SK-N-MC (cell line): ENCODE results near the gene SENP8.
"Not testable (repeated sequence)": the region's sequence is repeated elsewhere in the genome, so short reads cannot be mapped to it uniquely, and the experiment has no call there.

Experiments used
- DNase-seq: peaks from one replicate; pipeline ENCODE4 v3.0.0-alpha.2; 2011; ENCODE audit warnings: low read depth, low spot score
- H3K27ac ChIP-seq: fragments of 200-600 bp; sonication (generic); 2 replicates; pipeline ENCODE4 v1.5.1; 2016; ENCODE audit warnings: mixed run types
- H3K36me3 ChIP-seq: fragments of 200-600 bp; sonication (generic); 2 replicates; pipeline ENCODE4 v1.6.1; 2017; ENCODE audit warnings: antibody characterized with exemption, low read length, mixed read lengths; ENCODE audit not compliant: insufficient read depth
- H3K4me3 ChIP-seq: fragments of 200-600 bp; sonication (generic); 2 replicates; pipeline ENCODE4 v1.5.1; 2016
- H3K9ac ChIP-seq: fragments of 200-600 bp; sonication (generic); 2 replicates; pipeline ENCODE4 v1.8.0; 2017; ENCODE audit warnings: mixed run types, mixed read lengths; ENCODE audit not compliant: insufficient read length
- H3K9me3 ChIP-seq: fragments of 200-600 bp; sonication (generic); 2 replicates; pipeline ENCODE4 v1.6.1; 2017; ENCODE audit warnings: low read depth, mild to moderate bottlenecking, antibody characterized with exemption, low read length, moderate library complexity, mixed read lengths
- EZH2 ChIP-seq: fragments of 200-600 bp; sonication (generic); IDR thresholded peaks from one replicate; pipeline ENCODE4 v1.6.1; 2017; ENCODE audit warnings: antibody characterized with exemption
- FOXP2 ChIP-seq: optimal IDR thresholded peaks from 2 replicates; pipeline ENCODE3; 2011; ENCODE audit warnings: mild to moderate bottlenecking, moderate library complexity; ENCODE audit not compliant: insufficient read depth; ENCODE audit errors: extremely low read length, control extremely low read depth
- POLR2AphosphoS5 ChIP-seq: IDR thresholded peaks from 2 replicates; pipeline ENCODE4 v1.6.1; 2012; ENCODE audit warnings: mild to moderate bottlenecking, low read depth, low read length, borderline replicate concordance

Gene SENP8

GRCh38 chr15:72118017-72118978, at the start of gene SENP8, which contains the start of gene MYO9A:
Gene SENP8, plus strand, starts transcription at chr15:72118403. Its CDS starts 21,221 bp downstream, at chr15:72139624.
Gene MYO9A, minus strand, starts transcription at chr15:72118150. Its CDS starts 71,587 bp downstream, at chr15:72046563.
- TF ChIP-seq FOXP2, result peak; percentile 46
- peak; percentile 90 for TF ChIP-seq POLR2AphosphoS5
- no peak for TF ChIP-seq EZH2
- peak; percentile 99 for DNase-seq
- Histone ChIP-seq H3K36me3 (no peaks in the 10 kb centered on the region), H3K9me3 (no peaks in the 10 kb centered on the region), H3K9ac (peak within 1 kb of the TSS; percentile 93), H3K27ac (peak within 1 kb of the TSS; percentile 94), H3K4me3 (peak within 1 kb of the TSS; percentile 84)

DNA sequence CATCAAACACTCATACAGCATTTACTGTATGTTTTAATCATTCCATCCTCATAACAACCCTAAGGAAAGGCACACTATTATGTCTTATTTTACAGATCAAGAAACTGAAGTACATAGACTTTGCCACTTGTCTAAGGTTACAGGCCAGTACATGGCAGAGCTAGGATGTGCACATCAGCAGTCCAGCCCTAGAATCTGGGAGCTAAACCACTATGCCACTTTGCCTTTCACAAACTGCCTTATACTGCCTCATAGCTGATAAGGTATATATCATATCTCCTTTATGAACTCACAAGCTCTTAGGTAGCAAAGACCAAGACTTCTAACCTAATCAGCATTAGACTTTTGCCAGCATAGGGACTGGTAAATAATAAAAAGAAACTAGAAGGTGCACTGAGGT, 49.3 kb upstream of the SENP8 start:
- no peak for DNase-seq
- no peak for TF ChIP-seq EZH2
- no peak for TF ChIP-seq FOXP2
- TF ChIP-seq POLR2AphosphoS5, result no peak
- Histone ChIP-seq H3K9ac (no peak overlapping the region), H3K9me3 (no peaks in the 10 kb centered on the region), H3K4me3 (no peak overlapping the region), H3K27ac (no peak overlapping the region), H3K36me3 (no peaks in the 10 kb centered on the region)

- DNase-seq, result no peak
- Histone ChIP-seq H3K4me3 (no peak overlapping the region), H3K9ac (no peak overlapping the region), H3K9me3 (no peaks in the 10 kb centered on the region), H3K36me3 (no peaks in the 10 kb centered on the region), H3K27ac (no peak overlapping the region)
- TF ChIP-seq POLR2AphosphoS5 (no peak), FOXP2 (no peak), EZH2 (no peak)
Observed at GRCh38 chr15:72070817-72071447, 47.3 kb upstream of the SENP8 start.

DNA sequence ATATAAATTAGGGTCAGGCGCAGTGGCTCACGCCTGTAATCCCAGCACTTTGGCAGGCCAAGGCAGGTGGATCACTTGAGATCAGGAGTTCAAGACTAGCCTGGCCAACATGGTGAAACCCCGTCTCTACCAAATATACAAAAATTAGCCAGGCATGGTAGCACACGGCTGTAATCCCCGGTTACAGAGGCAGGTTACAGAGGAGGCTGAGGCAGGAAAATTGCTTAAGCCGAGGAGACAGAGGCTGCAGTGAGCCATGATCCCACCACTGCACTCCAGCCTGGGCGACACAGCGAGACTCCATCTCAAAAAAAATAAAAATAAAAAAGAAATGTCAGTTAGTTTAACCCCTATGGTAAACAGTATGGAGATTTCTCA, 46.8 kb upstream of the SENP8 start:
- not testable (repeated sequence) for DNase-seq, H3K36me3 ChIP-seq, H3K4me3 ChIP-seq, H3K9ac ChIP-seq, H3K9me3 ChIP-seq, H3K27ac ChIP-seq

- Histone ChIP-seq H3K27ac (no peak overlapping the region), H3K9me3 (no peaks in the 10 kb centered on the region), H3K36me3 (no peaks in the 10 kb centered on the region), H3K4me3 (no peak overlapping the region), H3K9ac (no peak overlapping the region)
- DNase-seq, result no peak
- TF ChIP-seq FOXP2 (no peak), POLR2AphosphoS5 (no peak), EZH2 (no peak)
Observed at GRCh38 chr15:72074335-72075060, 43.7 kb upstream of the SENP8 start.

DNA sequence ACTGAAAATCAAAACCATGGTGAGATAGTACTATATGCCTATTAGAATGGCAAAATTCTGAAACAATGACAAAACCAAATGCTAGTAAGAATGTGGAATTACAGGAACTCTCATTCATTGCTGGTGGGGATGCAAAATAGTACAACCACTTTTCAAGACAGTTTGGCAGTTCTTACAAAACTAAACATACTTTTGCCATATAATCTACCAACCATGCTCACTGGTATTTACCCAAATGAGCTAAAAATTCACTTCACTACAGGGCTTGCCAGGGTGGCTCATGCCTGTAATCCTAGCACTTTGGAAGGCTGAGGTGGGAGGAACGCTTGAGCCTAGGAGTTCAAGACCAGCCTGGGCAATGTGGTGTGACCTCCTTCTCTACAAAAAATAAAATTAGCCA, 40.3 kb upstream of the SENP8 start:
- Histone ChIP-seq H3K27ac (no peak overlapping the region), H3K4me3 (no peak overlapping the region)
- no peak for DNase-seq

DNA sequence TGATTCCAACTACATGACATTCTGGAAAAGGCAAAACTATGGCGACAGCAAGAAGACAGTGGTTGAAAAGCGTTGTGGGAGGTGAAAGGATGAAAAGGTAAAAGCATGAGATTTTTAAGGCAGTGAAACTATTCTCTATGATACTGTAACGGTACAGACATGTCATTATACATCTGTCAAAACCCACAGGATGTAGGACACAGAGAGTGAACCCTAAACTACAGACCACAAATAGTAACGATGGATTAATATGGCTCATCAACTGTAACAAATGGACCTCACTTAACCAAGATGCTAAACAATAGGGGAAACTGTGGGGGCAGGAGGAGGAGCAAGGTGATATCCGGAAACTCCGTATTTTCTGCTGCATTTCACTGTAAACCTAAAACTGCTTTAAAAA, 39.3 kb upstream of the SENP8 start:
- DNase-seq, result no peak
- Histone ChIP-seq H3K9ac (no peak overlapping the region), H3K9me3 (no peaks in the 10 kb centered on the region), H3K4me3 (no peak overlapping the region), H3K36me3 (no peaks in the 10 kb centered on the region), H3K27ac (no peak overlapping the region)
- TF ChIP-seq FOXP2 (no peak), POLR2AphosphoS5 (no peak), EZH2 (no peak)

More for the DNA sequence above, 40.3 kb upstream of the SENP8 start:
- Histone ChIP-seq H3K9ac (no peak overlapping the region), H3K36me3 (no peaks in the 10 kb centered on the region), H3K9me3 (no peaks in the 10 kb centered on the region)
- TF ChIP-seq EZH2 (no peak), FOXP2 (no peak), POLR2AphosphoS5 (no peak)

DNA sequence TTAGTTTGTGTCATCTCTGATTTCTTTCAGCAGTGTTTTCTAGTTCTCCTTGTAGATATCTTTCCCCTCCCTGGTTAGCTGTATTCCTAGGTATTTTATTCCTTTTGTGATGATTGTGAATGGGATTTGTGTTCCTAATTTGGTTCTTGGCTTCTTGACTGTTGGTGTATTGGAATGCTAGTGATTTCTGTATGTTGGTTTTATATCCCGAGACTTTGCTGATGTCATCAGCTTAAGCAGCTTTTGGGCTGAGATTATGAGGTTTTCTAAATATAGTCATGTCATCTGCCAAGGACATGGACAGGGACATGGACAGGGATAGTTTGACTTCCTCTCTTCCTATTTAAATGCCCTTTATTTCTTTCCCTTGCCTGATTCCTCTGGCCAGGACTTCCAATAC, 36.0 kb upstream of the SENP8 start:
- no peak for DNase-seq
- H3K4me3 ChIP-seq, result no peak overlapping the region
- no peak overlapping the region for H3K27ac ChIP-seq
- H3K36me3 ChIP-seq, result no peaks in the 10 kb centered on the region
- H3K9ac ChIP-seq, result no peak overlapping the region
- no peaks in the 10 kb centered on the region for H3K9me3 ChIP-seq
- no peak for TF ChIP-seq FOXP2
- TF ChIP-seq EZH2, result no peak
- no peak for TF ChIP-seq POLR2AphosphoS5
